ENCODE measurements around the gene RAG1.

- no peak for TF ChIP-seq CTCF (IDR thresholded peaks at IDR 0.05)
- TF ChIP-seq POLR2A (IDR thresholded peaks at IDR 0.05) = no peak
Measured at GRCh38 chr11:36615826-36616225, 48.0 kb downstream of the RAG1 start.

Data from thyroid gland (tissue), 4 donors.